HG02938 (cell line): ENCODE data around the gene EVC.

ENCODE experiments used
- ATAC-seq: cut with Tn5 transposase; IDR thresholded peaks from one replicate; pipeline ENCODE4 v1.9.1; 2021; ENCODE audit warnings: mild to moderate bottlenecking, moderate library complexity; ENCODE audit not compliant: unreplicated experiment

EVC gene

GRCh38 chr4:5783486-5783885 lies 72.5 kb downstream of the EVC start:
- ATAC-seq, result no peak

GRCh38 chr4:5784021-5784420 lies 73.0 kb downstream of the EVC start:
- no peak for ATAC-seq

DNA sequence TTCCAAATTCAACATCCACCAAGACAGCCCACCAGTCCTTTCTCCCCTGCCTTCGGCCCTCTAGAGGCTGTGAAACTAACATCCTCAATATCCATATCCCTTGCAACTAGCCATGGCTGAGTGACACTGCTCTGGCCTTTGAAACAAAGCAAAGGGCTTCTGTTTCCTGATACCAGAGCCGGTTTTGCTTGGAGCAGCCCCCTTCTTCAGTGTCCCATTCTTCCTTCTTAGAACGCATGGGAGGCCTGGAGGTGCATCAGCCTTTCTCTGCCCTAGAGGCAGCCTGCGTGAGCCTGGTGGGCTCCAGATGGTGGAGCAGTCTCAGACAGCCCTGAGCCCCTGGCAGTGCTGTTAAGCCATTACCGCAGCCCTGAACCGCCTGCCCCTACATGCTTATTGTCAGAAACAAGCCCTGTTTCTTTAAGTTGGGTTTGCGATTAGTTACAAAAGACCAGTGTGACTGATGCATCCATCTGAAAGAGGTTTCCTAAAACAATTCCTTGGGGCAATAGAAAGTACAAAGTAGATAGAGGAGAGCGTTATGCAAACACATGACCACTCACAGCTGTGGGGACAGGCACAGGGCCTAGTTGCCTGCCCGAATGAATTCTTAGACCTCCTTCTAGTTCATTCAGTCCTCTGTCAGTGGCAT lies 74.1 kb downstream of the EVC start:
- no peak for ATAC-seq

DNA sequence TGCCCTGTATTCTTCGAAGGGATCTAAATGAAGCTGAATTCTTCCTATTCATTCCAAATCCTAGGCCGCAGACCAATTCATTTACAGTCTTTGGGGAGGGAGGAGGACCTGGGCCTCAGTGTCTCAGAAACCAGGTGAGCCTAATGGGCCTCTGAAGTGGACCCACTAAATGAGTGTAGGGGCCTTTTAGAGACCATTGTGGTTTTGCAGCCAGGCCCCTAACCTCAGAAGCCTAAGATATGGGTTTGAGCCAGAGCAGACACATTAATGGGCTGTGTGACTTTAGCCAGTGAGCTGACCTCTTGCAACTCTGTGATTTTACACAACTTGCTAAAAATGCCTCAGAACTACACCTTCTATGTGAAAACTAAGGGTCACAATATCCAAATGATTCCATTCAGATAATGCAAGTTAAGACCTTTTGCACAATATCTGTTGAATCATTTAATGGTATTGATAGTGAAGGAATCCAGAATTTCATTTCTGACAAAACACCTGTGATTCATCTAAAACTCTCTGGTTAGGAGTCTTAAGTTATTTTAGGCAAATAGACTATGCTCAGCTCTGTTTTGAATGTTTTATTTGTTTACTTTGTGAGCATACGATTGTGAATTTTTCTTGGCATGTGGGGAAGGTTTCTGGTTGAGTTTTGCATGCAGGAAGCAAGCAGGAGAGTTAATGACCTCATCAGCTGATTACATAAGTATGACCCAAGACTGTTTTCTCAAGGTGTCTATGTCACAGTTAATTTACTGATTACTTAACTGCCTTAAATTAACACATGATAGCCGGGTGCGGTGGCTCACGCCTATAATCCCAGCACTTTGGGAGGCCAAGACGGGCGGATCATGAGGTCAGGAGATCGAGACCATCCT lies 75.0 kb downstream of the EVC start:
- no peak for ATAC-seq

- ATAC-seq, result no peak
Observed at GRCh38 chr4:5787311-5787710, 76.3 kb downstream of the EVC start.

GRCh38 chr4:5788144-5788543 lies 77.1 kb downstream of the EVC start:
- no peak for ATAC-seq

- ATAC-seq, result no peak
Observed at GRCh38 chr4:5789141-5789540, 78.1 kb downstream of the EVC start.

- no peak for ATAC-seq
Observed at GRCh38 chr4:5790546-5790857, 79.5 kb downstream of the EVC start.

DNA sequence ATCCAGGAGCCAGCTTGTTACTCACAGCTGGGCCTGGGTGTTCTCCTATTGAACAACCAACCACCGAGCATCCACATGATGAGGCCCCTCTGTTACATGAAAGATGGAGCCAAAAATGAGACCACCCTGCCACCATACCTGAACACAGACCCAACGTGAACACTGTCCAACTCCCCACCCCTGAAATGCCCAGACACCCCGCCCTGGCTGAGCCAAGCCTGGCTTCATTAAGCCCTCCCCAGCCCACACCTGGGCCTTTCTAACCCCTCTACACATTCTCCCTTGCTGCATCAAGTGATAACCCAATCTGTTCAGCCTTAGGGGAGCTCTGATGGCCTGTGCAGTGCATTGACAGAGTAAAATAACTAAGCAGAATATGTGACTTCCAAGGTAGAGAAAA lies 80.7 kb downstream of the EVC start:
- no peak for ATAC-seq

DNA sequence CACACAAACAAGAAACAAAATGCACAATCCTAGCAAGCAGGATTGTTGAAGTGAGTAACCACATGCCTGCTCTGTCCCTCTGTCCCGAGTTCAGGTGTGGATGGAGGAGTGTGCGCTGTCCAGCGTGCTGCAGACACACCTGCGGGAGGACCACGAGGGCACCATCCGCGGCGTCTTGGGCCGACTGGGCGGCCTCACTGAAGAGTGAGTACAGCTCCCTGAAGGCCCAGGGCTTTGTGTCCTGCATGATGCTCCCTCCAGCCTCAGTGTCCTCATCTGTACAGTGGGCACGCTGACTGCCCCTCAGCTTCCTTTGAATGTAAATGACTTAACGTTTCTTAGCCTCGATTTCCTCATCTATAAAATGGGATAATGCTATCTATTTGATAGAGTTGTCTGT lies 82.5 kb downstream of the EVC start:
- ATAC-seq, result no peak

DNA sequence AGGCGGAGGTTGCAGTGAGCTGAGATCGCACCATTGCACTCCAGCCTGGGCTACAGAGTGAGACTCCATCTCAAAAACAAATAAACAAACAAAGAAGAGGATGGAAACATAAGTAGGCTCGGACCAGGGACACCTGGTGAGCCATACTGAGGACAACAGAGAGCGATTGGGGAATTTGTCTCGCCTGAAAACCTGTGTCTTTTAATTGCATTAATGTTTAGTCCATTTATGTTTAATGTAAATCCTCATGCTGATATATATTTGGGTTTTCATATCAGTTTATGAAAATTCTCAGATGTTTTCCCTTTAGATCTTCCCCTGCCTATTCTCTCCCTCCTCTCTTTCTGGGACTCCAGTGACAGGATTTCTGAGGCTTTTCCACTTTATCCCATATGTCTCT lies 84.6 kb downstream of the EVC start:
- ATAC-seq, result no peak

DNA sequence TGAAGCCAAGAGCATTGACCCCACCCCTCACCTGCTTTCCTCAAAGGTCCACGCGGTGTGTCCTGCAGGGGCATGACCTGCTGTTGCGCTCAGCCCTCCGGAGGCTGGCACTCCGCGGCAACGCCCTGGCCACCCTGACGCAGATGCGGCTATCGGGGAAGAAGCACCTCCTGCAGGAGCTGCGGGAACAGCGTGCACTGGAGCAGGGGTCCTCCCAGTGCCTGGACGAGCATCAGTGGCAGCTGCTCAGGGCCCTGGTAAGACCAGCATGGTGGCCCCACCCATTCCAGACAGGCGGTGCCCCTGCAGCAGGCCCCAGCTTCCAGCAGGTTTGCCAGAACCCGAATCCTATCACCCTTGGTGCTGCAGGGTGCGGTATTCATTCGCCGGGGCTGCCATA lies 86.0 kb downstream of the EVC start:
- ATAC-seq, result no peak

DNA sequence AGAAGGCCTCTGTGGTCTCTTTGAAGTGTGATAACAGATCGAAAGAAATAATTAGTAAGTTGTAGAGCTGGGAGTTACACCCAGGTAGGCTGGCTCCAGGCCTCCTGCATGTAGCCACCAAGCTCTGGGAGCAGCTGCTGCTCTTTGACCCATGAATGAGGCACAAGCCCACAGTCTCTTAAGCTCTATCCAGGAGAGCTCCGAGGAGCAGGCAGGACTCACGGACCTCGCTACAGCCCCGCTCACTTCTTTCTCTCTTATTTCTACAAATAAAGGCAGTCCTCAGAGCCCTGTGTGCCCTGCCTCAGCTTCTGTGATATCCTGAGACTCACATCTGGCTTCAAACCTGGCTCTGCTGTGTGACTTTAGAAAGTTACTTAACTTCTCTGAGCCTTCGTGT lies 86.9 kb downstream of the EVC start:
- no peak for ATAC-seq

DNA sequence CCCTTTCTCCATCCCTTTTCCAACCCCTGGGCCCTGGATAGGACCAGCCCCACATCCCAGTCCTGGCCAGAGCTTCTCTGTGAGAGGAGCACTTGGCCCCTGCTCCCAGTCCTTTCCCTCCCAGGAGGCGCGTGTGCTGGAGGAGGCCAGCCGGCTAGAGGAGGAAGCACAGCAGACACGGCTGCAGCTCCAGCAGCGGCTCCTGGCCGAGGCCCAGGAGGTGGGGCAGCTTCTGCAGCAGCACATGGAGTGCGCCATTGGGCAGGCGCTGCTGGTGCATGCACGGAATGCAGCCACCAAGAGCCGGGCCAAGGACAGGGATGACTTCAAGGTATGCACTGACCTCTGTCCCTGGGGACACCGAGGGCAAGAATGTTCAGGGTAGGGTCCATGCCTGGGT lies 87.5 kb downstream of the EVC start:
- no peak for ATAC-seq

- no peak for ATAC-seq
Observed at GRCh38 chr4:5798946-5799345, 87.9 kb downstream of the EVC start.

- ATAC-seq, result no peak
Observed at GRCh38 chr4:5799406-5799805, 88.4 kb downstream of the EVC start.

DNA sequence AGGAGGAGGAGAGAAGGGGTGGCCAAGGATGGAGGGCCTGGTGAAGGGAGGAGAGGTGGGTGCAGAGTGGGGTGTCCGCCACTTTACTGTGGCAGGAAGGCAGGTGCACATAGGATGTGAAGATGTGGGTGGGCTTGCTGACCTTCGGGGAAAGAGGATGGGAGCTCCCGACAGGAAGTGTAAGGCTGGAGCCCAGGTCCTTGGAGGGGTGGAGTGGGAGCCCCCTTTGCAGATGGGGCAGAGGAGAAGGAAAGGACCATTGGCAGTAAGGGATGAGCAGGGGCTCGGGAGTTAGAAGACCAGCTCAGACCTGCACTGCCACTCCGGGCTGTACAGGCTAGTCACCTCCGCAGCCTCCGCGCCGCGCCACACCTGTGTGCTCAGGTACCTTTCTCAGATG lies 89.5 kb downstream of the EVC start:
- ATAC-seq, result no peak

DNA sequence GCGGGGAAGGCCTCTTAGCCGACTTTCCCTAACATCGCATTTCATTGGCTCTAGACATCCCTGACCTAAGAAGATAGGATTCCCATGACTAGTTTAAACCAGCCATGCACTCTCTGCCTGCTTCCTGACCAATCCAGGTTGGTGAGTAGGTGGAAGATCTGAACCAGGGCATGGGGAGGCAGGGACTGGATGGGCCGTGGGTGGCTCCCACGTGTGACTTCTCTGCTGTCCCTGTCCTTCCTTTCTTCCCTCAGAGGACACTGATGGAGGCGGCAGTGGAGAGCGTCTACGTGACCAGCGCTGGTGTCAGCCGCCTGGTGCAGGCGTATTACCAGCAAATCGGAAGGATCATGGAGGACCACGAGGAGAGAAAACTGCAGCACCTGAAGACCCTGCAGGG lies 90.7 kb downstream of the EVC start:
- no peak for ATAC-seq

DNA sequence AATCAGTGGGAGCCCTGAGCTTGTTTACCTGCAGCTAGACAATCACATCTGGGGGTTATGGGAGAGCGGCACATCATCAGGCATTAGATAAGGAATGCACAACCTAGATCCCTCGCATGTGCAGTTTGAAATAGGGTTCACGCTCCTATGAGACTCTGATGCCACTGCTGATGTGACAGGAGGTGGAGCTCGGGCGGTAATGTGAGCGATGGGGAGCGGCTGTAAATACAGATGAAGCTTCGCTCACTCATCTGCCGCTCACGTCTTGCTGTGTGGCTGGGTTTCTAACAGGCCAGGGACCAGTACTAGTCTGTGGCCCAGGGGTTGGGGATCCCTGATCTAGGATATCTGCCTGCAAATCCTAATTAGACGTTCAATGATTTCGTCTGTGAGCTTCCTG lies 91.6 kb downstream of the EVC start:
- ATAC-seq, result no peak

- ATAC-seq, result no peak
Observed at GRCh38 chr4:5804656-5805055, 93.7 kb downstream of the EVC start.

DNA sequence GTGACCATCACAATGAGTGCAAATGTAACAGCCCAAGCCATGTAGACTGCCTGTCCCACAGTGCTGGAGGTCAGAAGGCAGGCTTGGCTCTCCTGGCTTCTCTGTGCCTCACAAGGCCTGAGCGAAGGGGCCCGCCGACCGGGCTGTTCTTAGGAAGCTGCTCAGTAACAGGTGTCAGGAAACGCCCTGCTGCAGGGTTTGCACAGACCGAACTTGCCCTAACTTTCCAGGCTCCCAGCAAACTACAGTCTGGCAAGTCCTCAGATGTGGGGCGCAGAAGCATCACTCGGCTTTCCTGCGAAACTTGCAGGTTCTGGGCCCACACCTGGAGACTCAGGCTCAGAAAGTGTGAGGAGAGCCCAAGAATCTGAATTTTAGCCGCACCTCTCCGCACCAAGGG lies 94.3 kb downstream of the EVC start:
- no peak for ATAC-seq

DNA sequence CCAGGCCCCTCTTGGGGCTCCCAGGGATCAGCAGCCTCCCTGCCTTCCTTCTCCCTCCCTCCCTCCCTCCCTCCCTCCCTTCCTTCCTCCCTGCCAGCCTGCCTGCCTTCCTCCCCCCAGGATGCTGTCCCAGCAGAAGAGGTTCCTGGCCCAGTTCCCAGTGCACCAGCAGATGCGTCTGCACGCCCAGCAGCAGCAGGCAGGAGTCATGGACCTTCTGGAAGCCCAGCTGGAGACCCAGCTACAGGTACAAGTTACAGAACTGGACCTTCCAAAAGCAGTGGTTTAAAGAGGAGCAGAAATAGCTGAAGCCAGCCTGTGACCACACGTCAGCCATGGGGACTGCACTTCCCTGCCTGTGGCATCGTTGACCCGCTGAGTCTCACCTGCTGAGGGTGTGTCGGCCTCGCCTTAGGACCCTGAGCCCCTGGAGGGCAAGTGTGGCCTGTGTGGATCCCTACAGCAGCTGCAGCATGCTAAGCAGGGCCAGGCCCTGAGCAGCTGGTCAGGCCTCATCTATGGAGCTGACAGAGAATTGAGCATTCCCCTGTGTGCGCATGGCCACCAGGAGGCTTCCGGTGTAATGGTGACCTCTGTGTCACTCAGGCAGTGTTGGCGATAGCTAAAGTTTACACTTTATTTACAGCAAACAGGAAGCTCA lies 97.2 kb downstream of the EVC start:
- no peak for ATAC-seq
